Endodermal cell (in vitro differentiated cells): Measurements from ENCODE around the gene RBM42. TPM values are rescaled to one million over a fixed set of nuclear protein-coding genes. Genes with fewer than 3 reads are reported as not detected.

Experiments
- DNase-seq: peaks from one replicate; pipeline ENCODE4 v3.0.0-alpha.2; 2017
- H3K27ac ChIP-seq: 2 replicates; pipeline ENCODE4 v1.5.1; 2013; ENCODE audit warnings: mild to moderate bottlenecking, low read depth, low read length, moderate library complexity
- H3K27me3 ChIP-seq: 2 replicates; pipeline ENCODE4 v1.6.1; 2013; ENCODE audit warnings: mild to moderate bottlenecking, low read length, moderate library complexity; ENCODE audit not compliant: insufficient read depth, control insufficient read depth, poor library complexity, severe bottlenecking
- H3K36me3 ChIP-seq: 2 replicates; pipeline ENCODE4 v1.7.0; 2013; ENCODE audit warnings: mild to moderate bottlenecking, low read length, moderate library complexity; ENCODE audit not compliant: control insufficient read depth, insufficient read depth
- H3K4me1 ChIP-seq: one replicate; pipeline ENCODE4 v1.7.0; 2013; ENCODE audit warnings: low read length; ENCODE audit not compliant: control insufficient read depth, insufficient read depth
- H3K4me3 ChIP-seq: 2 replicates; pipeline ENCODE4 v1.5.1; 2013; ENCODE audit warnings: mild to moderate bottlenecking, low read length, moderate library complexity
- H3K9ac ChIP-seq: 2 replicates; pipeline ENCODE4 v1.6.1; 2013; ENCODE audit warnings: mild to moderate bottlenecking, low read length, moderate library complexity; ENCODE audit not compliant: poor library complexity, severe bottlenecking; ENCODE audit errors: extremely low read depth
- H3K9me3 ChIP-seq: 2 replicates; pipeline ENCODE4 v1.6.1; 2013; ENCODE audit warnings: mild to moderate bottlenecking, low read length, moderate library complexity; ENCODE audit not compliant: control insufficient read depth
- H3K27ac Mint-ChIP-seq: 2 replicates; pipeline ENCODE4 v1.8.0; 2020; ENCODE audit warnings: mixed read lengths
- H3K27me3 Mint-ChIP-seq: 2 replicates; pipeline ENCODE4 v1.8.0; 2021; ENCODE audit warnings: mild to moderate bottlenecking, mixed read lengths; ENCODE audit not compliant: insufficient read depth
- H3K36me3 Mint-ChIP-seq: 2 replicates; pipeline ENCODE4 v1.8.0; 2020; ENCODE audit warnings: low read depth, mixed read lengths
- H3K4me1 Mint-ChIP-seq: 2 replicates; pipeline ENCODE4 v1.8.0; 2020; ENCODE audit warnings: mixed read lengths
- H3K4me3 Mint-ChIP-seq: 2 replicates; pipeline ENCODE4 v1.8.0; 2020; ENCODE audit warnings: mild to moderate bottlenecking, moderate library complexity, mixed read lengths
- H3K9me3 Mint-ChIP-seq: 2 replicates; pipeline ENCODE4 v1.8.0; 2020; ENCODE audit warnings: mild to moderate bottlenecking, mixed read lengths
- CTCF ChIP-seq: fragments of 200-600 bp; sonication (generic); conservative IDR thresholded peaks from 2 replicates; pipeline ENCODE4 v1.5.0; 2021; ENCODE audit warnings: antibody characterized with exemption, mild to moderate bottlenecking
- WGBS, 2 experiments: methylation state at CpG; one replicate each; pipeline versions ENCODE4 v1.1.5 to v1.1.7; 2013; ENCODE audit warnings: missing lambda C conversion rate in 2 of 2, mixed read lengths in 1 of 2; ENCODE audit not compliant: insufficient coverage in 1 of 2, insufficient read length in 1 of 2; 5-methylcytosine and 5-hydroxymethylcytosine counted together
- total RNA-seq, 2 donors: library from RNA; stranded (reverse); fragmentation: NEBNext Ultra II Directional in 1 of 2; extraction: Animal tissue kit (Norgen Biotek cat#: 25700) in 1 of 2; gene quantifications; 2 replicates in 1 of 2; 3 replicates in 1 of 2; pipeline ENCODE4 v1.2.1, GENCODE V29; 2021

Gene RBM42
- total RNA-seq, 2 donors from 2014 or later: 81.1 to 89.2 TPM

- H3K4me3 ChIP-seq: peak overlapping the region; percentile 79
- 48 to 63% methylated on average over 7 to 12 of the region's 15 CpGs for WGBS, 2 experiments
- Mint-ChIP-seq H3K36me3 (peaks cover 5% of the 10 kb centered on the region), H3K4me3 (peak overlapping the region; percentile 63), H3K9me3 (no peaks in the 10 kb centered on the region), H3K27ac (no peak overlapping the region), H3K4me1 (peaks cover 18% of the 10 kb centered on the region), H3K27me3 (peaks cover 6% of the 10 kb centered on the region)
- no peak for TF ChIP-seq CTCF
- no peaks in the 10 kb centered on the region for H3K9me3 ChIP-seq
- H3K36me3 ChIP-seq: peaks cover 7% of the 10 kb centered on the region
- H3K27ac ChIP-seq: no peak overlapping the region
- H3K9ac ChIP-seq: peak overlapping the region; percentile 15
- no peaks in the 10 kb centered on the region for H3K27me3 ChIP-seq
- H3K4me1 ChIP-seq: no peaks in the 10 kb centered on the region
- DNase-seq: no peak
Observed at GRCh38 chr19:35642798-35643254, 14.0 kb downstream of the RBM42 start.

GRCh38 chr19:35643255-35644205 lies 14.7 kb downstream of the RBM42 start:
- H3K27ac Mint-ChIP-seq: peak overlapping the region; percentile 82

More at GRCh38 chr19:35643255-35644205, 14.7 kb downstream of the RBM42 start:
- Mint-ChIP-seq H3K9me3 (no peaks in the 10 kb centered on the region), H3K4me3 (peak overlapping the region; percentile 63), H3K27me3 (peaks cover 6% of the 10 kb centered on the region), H3K4me1 (peaks cover 18% of the 10 kb centered on the region), H3K36me3 (no peaks in the 10 kb centered on the region)
- peak; percentile 95 for DNase-seq
- 2 to 3% methylated on average over 27 to 69 of the region's 69 CpGs for WGBS, 2 experiments
- Histone ChIP-seq H3K27ac (peak overlapping the region; percentile 5), H3K9me3 (no peaks in the 10 kb centered on the region), H3K27me3 (no peaks in the 10 kb centered on the region), H3K36me3 (peaks cover under 1% of the 10 kb centered on the region), H3K4me1 (no peaks in the 10 kb centered on the region), H3K9ac (peak overlapping the region; percentile 15), H3K4me3 (peak overlapping the region; percentile 79)
- peak; percentile 14 for TF ChIP-seq CTCF
